Measurements from ENCODE around the gene UGT1A10. TPM values are rescaled to one million over a fixed set of nuclear protein-coding genes. Genes with fewer than 3 reads are reported as not detected.

The UGT1A10 gene
- total RNA-seq, 1 donor from 2014 or later: 3.0 TPM

GRCh38 chr2:233803994-233804393, 167.7 kb downstream of the UGT1A10 start:
- DNase-seq (ENCODE audit: low spot score): peak; percentile 40

GRCh38 chr2:233807215-233807865, 171.1 kb downstream of the UGT1A10 start:
- DNase-seq (ENCODE audit: low spot score): no peak

- peak; percentile 17 for DNase-seq (ENCODE audit: low spot score)
Measured at GRCh38 chr2:233807966-233808935, 172.0 kb downstream of the UGT1A10 start.

- DNase-seq (ENCODE audit: low spot score): no peak
Measured at GRCh38 chr2:233810385-233810784, 174.1 kb downstream of the UGT1A10 start.

DNA sequence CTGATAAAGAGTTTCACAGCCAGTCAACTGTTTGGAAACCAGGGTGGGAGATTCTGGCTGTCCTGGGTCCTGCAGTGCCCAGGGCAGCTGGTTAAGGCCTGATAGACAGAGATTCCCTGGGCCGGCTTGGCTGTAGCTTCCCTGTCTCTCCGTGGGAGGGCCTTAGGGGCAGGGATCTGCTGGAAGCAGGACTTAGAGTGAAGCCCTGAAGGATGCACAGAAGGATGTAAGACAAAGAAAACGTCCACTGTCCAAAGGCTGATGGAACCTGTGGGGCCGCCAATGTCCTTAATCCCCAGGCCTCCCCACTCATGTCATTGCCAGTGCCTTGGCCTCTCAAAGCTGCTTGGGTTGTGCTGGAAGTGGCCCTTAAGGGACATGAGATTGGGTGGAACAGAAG, 174.8 kb downstream of the UGT1A10 start:
- no peak for DNase-seq (ENCODE audit: low spot score)

- DNase-seq (ENCODE audit: low spot score): no peak
Measured at GRCh38 chr2:233811732-233812131, 175.5 kb downstream of the UGT1A10 start.

DNA sequence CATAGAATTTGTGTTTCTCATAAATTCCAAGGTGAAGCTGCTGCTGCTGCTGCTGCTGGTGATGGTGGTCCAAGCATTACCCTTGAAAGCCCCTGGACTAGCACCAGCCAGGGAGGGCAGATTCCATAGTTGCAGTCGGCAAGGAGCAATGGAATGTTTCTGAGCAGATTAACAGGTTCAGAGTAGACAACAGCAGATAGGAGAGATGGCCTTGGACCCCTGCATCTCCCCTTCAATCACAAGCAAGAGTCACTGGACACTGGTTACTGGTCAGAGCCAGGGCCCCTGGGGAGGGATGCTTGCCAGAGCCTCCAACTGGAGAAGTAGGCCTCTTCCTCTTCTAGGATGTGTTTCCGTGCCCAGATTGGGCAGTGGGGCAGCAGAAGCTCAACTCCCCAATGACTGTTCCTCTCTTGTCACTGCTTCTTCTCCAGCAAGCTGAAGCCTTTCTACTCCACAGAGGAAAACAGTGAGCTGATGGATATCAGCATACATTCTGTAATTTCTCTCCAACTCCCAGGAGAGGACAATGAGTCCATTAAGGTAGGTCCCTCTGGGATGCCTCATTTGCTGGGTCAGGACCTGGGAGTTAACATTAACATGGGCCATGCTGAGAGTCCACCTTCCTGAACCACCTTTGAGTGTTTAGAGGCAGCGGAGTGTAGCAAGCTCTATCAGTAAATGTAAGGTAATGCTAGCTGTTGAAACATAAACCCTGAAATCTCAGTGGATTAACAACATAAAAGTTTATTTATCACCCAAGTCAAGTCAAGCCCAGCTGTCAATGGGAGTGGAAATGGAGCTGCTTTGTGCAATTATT, 177.2 kb downstream of the UGT1A10 start:
- DNase-seq (ENCODE audit: low spot score): no peak

GRCh38 chr2:233814056-233814835, 178.0 kb downstream of the UGT1A10 start:
- DNase-seq (ENCODE audit: low spot score): no peak

- DNase-seq (ENCODE audit: low spot score): no peak
Measured at GRCh38 chr2:233815861-233816260, 179.6 kb downstream of the UGT1A10 start.

DNA sequence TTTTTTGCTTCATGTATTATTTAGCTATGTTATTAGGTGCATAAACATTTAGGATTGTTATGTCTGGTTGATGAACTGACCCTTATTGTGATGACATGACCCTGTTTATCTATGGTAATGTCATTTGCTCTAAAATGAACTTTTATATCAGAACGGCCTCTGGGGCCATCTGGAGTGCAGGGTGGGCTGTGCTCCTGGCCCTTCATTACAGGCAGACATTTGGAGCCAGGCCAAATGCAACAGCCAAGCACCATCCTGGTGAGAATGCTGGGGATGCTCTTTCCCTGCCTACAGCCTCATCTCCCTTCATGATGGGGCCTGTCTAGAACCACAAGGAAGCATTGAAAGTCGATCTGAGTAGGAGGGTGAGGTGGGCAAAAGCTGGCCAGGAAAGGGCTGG, 180.1 kb downstream of the UGT1A10 start:
- no peak for DNase-seq (ENCODE audit: low spot score)

- DNase-seq (ENCODE audit: low spot score): no peak
Measured at GRCh38 chr2:233816771-233817170, 180.5 kb downstream of the UGT1A10 start.

DNA sequence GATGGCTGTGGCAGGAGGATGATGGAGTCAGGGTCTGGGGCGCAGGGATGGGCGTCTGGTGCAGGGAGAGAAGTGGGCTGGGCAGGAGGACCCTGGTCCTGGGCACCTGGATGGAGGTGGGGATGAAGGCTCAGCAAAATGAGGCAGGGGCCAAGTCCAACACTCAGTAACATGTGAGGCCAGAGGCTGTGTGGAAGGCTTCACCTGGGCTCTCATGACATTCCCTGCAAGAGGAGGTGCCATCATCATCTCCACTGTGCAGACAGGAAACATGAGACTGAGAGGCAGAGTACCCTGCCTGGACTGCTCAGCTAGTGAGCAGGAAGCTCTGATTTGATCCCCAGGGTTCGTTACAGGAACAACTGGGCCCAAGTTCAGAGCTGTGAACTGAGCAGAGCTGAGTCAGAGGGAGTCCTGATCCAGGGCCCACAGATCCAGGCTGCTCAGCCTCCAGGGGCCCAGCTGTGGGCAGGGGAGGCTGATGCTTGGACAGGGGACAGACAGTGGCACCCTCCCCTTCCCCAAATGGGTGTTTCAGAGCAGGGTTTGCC, 181.2 kb downstream of the UGT1A10 start:
- no peak for DNase-seq (ENCODE audit: low spot score)

GRCh38 chr2:233817995-233818638, 181.9 kb downstream of the UGT1A10 start:
- DNase-seq (ENCODE audit: low spot score): no peak

DNA sequence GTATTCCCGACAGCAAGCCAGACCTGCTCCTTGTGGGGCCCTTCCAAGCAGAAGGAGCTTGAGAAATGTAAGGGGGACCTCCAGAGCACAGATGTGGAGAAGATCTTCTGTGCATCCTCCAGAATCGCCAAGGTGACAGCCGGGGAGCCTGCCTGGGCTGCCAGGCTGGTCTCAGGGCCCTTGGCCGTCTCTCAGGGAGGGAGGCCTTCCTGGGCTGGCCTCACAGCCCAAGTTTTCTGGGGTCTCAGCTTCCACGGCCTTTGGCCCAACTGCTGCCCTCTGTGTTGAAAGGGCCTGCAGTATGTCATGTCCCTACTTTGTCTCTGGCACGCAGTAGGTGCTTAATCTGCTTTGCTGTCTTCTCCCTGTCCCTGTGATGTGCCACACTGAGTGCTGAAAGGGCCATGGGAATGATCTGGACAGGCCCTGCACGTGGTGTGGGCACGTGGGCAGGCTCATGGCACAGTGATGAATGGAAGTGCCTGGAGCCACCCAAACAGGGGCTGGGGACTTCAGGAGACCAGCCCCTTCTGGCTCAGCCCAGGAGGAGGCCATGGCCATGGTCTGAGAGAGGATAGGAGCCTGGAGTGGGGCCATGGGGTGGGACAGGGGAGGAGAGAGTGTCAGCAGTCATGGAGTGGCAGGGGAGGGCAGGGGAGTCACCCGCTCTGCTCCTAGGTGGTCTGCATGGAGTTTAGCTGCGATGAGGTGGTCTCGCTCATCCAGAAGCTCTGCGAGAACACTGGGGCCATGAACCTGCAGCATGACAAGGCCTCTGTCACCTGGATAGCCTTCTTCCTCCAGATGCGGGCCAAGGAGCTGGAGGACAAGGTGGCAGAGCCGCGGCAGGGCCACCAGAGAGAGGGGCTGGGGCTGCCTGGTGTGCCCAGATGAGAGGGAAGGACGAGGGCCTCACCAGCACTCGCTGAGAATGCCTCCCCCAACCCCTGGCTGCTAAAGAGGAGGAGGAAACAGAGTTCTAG, 182.7 kb downstream of the UGT1A10 start:
- DNase-seq (ENCODE audit: low spot score): no peak

DNA sequence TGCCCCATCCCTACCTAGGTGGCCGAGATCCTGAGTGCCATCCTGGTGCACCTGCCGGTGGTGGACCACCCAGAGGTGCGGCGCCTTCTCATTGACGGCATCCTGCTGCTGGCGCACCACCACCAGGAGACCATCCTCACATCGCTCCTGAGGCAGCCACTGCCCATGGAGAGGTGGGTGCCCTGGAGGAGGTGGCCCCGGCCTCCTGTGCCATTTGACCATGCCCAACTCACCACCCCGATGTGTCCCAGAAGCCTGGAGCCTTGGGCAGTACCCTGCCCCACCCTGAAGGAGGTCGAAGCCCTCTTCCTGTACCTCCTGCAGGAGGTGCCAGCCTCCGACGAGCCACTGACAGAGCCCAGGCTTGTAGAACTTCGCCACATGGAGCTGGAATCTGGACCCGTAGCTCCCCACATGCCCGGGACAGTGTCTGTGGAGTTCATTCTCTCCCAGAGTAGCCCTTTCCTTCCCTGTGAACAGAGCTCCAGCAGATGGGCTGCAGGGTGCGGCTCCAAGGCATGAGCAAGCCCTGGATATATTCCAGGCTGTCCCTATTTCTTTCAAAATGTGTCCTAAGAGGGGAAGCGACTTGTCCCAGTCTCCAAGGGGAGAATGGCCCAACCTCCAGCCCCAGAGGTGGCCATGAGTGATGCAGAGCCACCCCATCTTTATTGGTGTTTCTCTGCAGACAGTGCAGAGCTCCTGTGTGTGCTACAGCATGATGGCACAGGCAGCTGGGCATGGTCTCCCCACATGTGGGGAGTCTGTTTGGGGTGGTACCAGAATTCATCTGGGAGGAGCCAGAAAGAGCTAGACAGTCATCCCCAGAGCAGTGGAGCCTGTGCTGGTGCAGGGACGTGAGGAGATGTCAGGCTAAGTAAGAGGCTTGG, 183.9 kb downstream of the UGT1A10 start:
- DNase-seq (ENCODE audit: low spot score): no peak

DNA sequence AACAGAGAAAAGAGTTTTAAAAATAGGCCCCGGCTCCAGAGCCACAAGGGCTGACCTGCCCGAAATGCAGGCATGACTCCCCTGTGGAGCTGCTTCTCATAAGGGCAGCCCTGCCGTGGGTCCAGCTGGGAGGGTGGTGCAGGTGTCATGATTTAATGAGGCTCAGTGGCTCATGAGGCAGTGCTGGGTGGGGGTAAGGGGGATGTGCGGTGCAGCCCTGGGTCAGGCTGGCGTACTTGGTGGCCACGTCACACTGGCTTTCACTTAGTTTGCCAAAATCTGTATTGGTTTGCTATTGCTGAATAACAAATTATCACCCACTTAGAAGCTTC, 184.5 kb downstream of the UGT1A10 start:
- no peak for DNase-seq (ENCODE audit: low spot score)

- DNase-seq (ENCODE audit: low spot score): no peak
Measured at GRCh38 chr2:233821196-233821595, 184.9 kb downstream of the UGT1A10 start.

DNA sequence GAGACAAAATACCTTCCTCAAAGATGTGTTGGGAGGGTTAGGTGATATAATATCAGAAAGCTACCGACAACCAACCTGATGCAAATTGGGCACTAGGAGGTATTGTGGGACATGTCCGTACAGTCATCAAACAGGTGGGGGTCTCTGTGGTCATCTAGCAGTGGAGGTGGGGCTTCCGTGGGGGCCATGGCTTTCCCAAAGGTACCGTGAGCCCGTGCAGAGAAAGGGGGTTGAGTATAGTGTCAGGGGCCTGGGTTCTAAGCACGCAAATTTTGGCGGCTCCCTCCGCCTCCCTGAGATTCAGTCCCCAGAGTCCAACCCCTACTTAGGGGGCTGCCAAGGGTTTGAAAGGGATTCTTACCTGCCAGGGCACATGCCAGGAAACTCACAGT, 185.5 kb downstream of the UGT1A10 start:
- DNase-seq (ENCODE audit: low spot score): no peak
